NCI-H460 (cell line): ENCODE data around the gene CSK. TPM values are rescaled to one million over a fixed set of nuclear protein-coding genes. Genes with fewer than 3 reads are reported as not detected.
A peak's percentile ranks its signal among the peaks of the same experiment; 100 is the strongest.

Experiments
- DNase-seq: peaks from one replicate; pipeline ENCODE4 v3.0.0-alpha.2; 2016; ENCODE audit warnings: low read depth; ENCODE audit errors: extremely low read depth
- total RNA-seq: library from RNA; depleted of rRNA; stranded (reverse); fragments of >200 nt; shearing (Covaris generic); gene quantifications from 2 replicates; pipeline ENCODE4 v1.2.3, GENCODE V29; 2014

The CSK gene
- total RNA-seq, 1 experiment from 2014 or later: 22.4 TPM

GRCh38 chr15:74799856-74800558 is 18.1 kb downstream of the CSK start:
- peak; percentile 59 for DNase-seq

- DNase-seq: no peak
Measured at GRCh38 chr15:74800559-74801094, 18.7 kb downstream of the CSK start.

- no peak for DNase-seq
Measured at GRCh38 chr15:74801311-74801997, 19.6 kb downstream of the CSK start.

GRCh38 chr15:74802290-74802689 is 20.4 kb downstream of the CSK start:
- DNase-seq: no peak

- no peak for DNase-seq
Measured at GRCh38 chr15:74802862-74803447, 21.1 kb downstream of the CSK start.

GRCh38 chr15:74804935-74805334 is 23.1 kb downstream of the CSK start:
- DNase-seq: no peak

GRCh38 chr15:74807282-74807681 is 25.4 kb downstream of the CSK start:
- no peak for DNase-seq

- no peak for DNase-seq
Measured at GRCh38 chr15:74808078-74808839, 26.4 kb downstream of the CSK start.

GRCh38 chr15:74808840-74809229 is 27.0 kb downstream of the CSK start:
- DNase-seq: no peak

- DNase-seq: no peak
Measured at GRCh38 chr15:74809242-74809641, 27.4 kb downstream of the CSK start.

GRCh38 chr15:74809956-74810355 is 28.1 kb downstream of the CSK start:
- no peak for DNase-seq

GRCh38 chr15:74812533-74812932 is 30.7 kb downstream of the CSK start, which contains the start of gene LMAN1L:
Gene LMAN1L, plus strand, starts transcription at chr15:74812835. Its CDS starts 20 bp downstream, at chr15:74812855.
- no peak for DNase-seq

GRCh38 chr15:74815121-74815934 is 33.4 kb downstream of the CSK start:
- no peak for DNase-seq

GRCh38 chr15:74815961-74816360 is 34.1 kb downstream of the CSK start:
- DNase-seq: no peak

- DNase-seq: no peak
Measured at GRCh38 chr15:74816624-74817369, 34.9 kb downstream of the CSK start.

GRCh38 chr15:74817370-74817737 is 35.5 kb downstream of the CSK start:
- DNase-seq: no peak

- no peak for DNase-seq
Measured at GRCh38 chr15:74820056-74820455, 38.2 kb downstream of the CSK start.

GRCh38 chr15:74821091-74821789 is 39.4 kb downstream of the CSK start:
- DNase-seq: no peak

- DNase-seq: no peak
Measured at GRCh38 chr15:74821790-74822158, 39.9 kb downstream of the CSK start.
